GM12864 (cell line): ENCODE results near the gene TRH.

Experiments
- DNase-seq: peaks from one replicate; pipeline ENCODE4 v3.0.0-alpha.2; 2011; ENCODE audit warnings: low read depth
- H3K4me3 ChIP-seq: 2 replicates; pipeline ENCODE4 v1.5.1; 2011; ENCODE audit warnings: mild to moderate bottlenecking, low read depth, low read length, control low read depth
- CTCF ChIP-seq: IDR thresholded peaks from 2 replicates; pipeline ENCODE4 v1.5.1; 2011; ENCODE audit warnings: low read depth, mild to moderate bottlenecking, moderate library complexity, low read length, control low read depth, inconsistent platforms; ENCODE audit errors: missing control alignments

TRH gene

GRCh38 chr3:129974564-129974832 is at the start of gene TRH:
TRH (plus strand) TSS chr3:129974720; CDS start chr3:129975817, 1,097 bp downstream.
- TF ChIP-seq CTCF = no peak
- no peak within 1 kb of the TSS for H3K4me3 ChIP-seq
- no peak for DNase-seq

GRCh38 chr3:129927072-129927471 is 47.4 kb upstream of the TRH start:
- no peak for DNase-seq
- no peak overlapping the region for H3K4me3 ChIP-seq
- no peak for TF ChIP-seq CTCF

- no peak for DNase-seq
- no peak for TF ChIP-seq CTCF
- no peak overlapping the region for H3K4me3 ChIP-seq
Observed at GRCh38 chr3:129929383-129929782, 45.1 kb upstream of the TRH start.

GRCh38 chr3:129933471-129933870 is 41.0 kb upstream of the TRH start:
- DNase-seq = no peak
- TF ChIP-seq CTCF = no peak
- H3K4me3 ChIP-seq = no peak overlapping the region

- TF ChIP-seq CTCF = peak; percentile 74
- DNase-seq = no peak
- no peak overlapping the region for H3K4me3 ChIP-seq
Observed at GRCh38 chr3:129934234-129935123, 40.0 kb upstream of the TRH start.

- peak overlapping the region; percentile 17 for H3K4me3 ChIP-seq
- no peak for TF ChIP-seq CTCF
- DNase-seq = peak; percentile 12
Observed at GRCh38 chr3:129936757-129937156, 37.8 kb upstream of the TRH start.

- no peak for TF ChIP-seq CTCF
- DNase-seq = no peak
Observed at GRCh38 chr3:129937717-129938116, 36.8 kb upstream of the TRH start.

More at GRCh38 chr3:129937717-129938116, 36.8 kb upstream of the TRH start:
- no peak overlapping the region for H3K4me3 ChIP-seq
